Left renal cortex interstitium (tissue), 4 donors: Measurements from ENCODE around the gene MPEG1. TPM values are rescaled to one million over a fixed set of nuclear protein-coding genes. Genes with fewer than 3 reads are reported as not detected.
A peak's percentile ranks its signal among the peaks of the same experiment; 100 is the strongest.

ENCODE experiments used
- DNase-seq, 4 donors: peaks; one replicate each; pipeline ENCODE4 v3.0.0-alpha.2; 2013; ENCODE audit warnings: low read depth in 4 of 4, low spot score in 2 of 4, missing footprints in 1 of 4
- polyA plus RNA-seq, 4 donors: library from polyadenylated mRNA; unstranded; fragments of 120-200 nt; gene quantifications; one replicate each; pipeline ENCODE4 v1.2.1, GENCODE V29; 2013; ENCODE audit not compliant: insufficient read length in 4 of 4

MPEG1 gene
- polyA plus RNA-seq, 4 donors = 6.0 to 9.8 (median 8.1) TPM

DNA sequence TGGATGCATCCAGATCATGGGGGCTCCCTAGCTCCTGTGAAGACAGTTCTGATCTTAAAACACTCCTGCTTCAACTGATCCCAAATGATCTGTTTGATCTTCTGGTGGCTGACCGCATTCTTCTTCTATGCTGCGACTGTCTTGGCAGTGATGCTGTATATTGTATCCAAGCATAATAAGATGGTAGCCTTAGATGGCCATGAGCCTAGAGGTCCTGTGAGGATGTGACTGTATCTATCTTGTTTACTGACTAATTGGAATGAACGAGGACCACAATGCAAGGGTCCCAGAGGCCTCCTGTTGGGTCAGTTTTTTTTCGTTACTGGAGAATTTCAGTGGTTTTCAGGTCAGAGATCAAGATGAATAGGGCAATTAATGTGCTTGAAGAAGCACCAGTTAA, 7.1 kb upstream of the MPEG1 start:
- no peak for DNase-seq

DNA sequence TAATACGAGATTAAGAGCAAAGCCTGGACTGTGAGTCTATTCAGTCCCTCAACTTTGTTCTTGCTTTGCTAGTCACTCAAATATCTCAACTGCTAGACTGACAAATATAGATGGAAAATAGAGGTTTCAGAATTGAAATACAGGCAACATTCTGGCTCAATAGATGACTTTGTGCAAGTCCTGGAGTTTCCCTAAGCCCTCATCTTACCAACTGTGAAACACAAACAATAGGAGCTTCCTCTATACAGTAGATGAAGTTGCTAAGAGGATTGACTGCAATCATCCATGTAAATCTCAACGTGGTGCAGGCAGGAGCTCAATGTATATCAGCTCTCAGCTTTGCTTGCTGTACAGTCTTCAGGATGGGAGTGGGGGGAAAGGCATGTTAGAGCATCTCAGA, 6.2 kb upstream of the MPEG1 start:
- DNase-seq = no peak

DNA sequence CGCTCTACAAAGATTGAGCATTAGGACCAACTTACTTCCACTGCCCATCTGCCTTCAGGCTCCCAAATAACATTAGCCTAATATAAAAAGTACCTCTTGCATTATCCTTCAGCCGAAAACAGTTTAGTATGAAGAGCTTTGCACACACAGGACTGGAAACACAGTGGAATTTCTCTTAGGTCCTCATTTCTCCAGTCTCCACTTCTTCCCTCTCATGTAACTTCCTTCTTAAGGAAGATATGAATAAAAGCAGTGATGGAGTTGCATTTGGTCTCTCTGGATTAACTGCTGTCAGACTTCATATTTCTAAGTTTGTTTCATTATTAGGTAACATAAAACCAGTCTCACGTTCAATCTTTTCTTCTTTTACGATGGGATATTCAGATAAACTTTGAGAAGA, 5.6 kb upstream of the MPEG1 start:
- no peak for DNase-seq

DNA sequence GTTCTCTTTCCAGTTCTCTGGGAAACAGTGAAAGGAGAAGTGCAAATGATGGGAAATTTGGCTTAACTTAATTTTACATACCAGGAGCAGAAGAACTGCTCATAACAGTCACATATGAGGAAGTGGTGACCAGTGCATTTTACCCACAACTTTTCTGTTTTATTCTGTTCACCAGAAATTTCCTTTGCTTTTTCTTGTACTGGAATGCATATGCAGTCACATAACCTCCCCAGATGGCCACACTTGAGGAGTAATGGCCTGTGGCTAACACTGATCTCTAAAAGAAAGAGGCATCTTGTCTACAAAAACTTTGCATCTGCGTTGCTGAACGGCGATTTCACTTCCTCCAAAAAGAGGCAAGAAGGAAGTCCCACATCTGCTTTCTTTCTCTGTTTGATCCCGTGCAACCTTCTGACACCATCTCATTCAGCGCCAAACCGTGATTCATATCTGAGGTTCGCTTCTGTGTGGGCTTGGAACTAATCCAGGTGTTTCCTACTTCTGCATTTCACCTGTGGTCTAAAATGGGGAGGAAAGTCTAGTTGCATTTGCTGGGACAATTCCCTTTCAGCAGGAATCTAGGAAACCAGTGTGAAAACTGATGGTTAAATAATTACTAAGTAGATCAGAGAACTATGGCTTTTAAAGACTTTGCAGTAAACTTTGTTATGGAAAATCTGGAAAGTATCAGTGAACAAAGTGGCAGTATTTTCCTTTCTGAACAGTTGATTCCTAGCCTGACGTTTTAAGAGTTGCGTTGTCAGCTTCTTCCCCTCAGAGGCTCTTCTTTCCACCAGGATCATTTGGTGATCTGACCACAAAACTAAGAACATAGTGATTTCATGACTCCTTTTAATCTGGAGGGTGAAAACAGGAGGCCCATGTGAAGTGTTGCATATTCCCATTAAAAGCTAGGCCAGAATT, 4.2 kb upstream of the MPEG1 start:
- DNase-seq = no peak

DNA sequence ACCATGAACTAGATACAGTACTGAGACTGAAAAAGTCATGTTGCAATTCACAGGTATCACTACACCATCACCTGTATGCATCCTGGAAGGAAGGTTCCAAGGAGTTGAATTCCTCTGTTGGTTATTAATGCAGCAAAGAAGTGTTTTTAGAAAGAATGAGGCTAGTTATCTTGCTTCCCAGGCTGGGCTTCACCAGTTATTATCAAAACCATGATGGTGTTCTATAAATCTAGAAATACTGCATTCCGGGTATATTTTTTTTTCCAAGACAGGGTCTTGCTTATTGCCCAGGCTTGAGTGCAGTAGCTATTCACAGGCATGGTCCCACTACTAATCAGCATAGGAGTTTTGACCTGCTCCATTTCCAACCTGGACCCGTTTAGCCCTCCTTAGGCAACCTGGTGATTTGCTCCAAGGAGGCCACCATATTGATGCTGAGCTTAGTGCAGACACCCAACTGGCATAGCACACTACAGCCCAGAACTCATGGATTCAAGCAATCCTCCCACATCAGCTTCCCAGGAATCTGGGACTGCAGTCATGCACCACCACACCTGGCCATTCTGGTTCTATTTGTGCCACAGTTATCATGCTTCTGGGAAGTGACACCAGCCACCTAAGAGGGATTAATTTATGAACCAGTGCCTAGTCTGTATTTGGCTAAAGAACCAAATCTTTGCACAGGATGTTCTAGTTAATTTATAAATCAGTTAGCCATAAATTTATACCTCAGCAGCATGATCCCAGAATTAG, 1.6 kb upstream of the MPEG1 start:
- no peak for DNase-seq

GRCh38 chr11:59212222-59212621, 505 bp downstream of the MPEG1 start:
- DNase-seq = no peak

- DNase-seq = no peak
These were observed 3.8 kb downstream of the MPEG1 start for GRCh38 chr11:59208956-59209355.

- no peak for DNase-seq
These were observed 4.7 kb downstream of the MPEG1 start for GRCh38 chr11:59207988-59208451.

GRCh38 chr11:59206635-59207034, 6.1 kb downstream of the MPEG1 start:
- no peak for DNase-seq

DNA sequence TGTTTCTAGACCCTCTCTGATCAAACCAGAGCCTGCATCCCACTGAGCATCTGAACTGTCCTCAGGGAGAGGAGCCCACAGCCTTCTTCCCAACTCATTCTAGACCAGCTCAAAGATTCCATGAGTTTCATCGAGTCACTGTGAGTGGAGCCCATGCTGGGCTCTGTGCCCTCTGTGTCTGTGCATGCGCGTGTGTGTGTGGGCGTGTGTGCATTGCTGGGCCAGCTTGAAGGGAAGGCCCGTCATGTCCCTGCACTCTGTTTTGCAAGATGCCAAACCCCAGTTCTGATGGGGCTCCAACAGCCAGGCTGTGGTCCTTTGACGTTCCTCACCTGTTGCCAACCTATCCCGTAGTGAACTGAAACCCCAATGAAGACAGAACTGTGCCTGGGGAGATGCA, 7.1 kb downstream of the MPEG1 start:
- no peak for DNase-seq

GRCh38 chr11:59204746-59205145, 8.0 kb downstream of the MPEG1 start:
- no peak for DNase-seq

DNA sequence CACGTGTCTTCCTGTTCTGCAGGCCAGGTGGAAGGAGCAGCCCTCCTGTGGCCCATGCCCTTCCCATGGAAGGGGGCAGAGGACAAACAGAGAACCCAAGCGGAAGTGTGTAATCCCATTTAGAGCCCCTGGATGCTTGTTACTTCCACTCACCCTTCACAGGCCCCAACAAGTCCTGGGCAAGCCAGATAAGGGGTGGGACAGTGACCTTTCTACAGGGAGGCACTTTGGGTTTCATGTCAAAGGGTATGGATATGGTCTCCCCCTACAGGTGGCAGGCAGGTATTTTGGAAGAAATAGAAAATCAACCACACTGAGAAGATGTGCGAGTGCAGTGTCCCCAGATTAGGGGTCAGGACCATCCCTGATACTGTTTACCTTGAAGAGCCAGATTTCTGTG, 11.4 kb downstream of the MPEG1 start:
- DNase-seq = no peak

DNA sequence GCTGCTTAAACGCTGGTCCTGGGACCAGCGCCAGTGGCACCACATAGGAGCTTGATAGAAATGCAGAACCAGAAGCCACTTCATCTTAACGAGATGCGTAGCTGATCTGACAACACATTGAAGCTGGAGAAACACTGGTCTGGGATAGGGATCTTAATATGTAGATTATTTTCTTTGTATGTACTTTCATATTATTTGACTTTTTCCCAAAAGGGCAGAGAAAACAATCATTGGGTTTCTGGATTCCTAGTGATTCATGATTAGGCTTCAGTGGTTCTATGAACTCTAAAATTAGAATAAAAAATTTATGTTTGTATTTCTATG, 12.3 kb downstream of the MPEG1 start:
- DNase-seq = no peak

DNA sequence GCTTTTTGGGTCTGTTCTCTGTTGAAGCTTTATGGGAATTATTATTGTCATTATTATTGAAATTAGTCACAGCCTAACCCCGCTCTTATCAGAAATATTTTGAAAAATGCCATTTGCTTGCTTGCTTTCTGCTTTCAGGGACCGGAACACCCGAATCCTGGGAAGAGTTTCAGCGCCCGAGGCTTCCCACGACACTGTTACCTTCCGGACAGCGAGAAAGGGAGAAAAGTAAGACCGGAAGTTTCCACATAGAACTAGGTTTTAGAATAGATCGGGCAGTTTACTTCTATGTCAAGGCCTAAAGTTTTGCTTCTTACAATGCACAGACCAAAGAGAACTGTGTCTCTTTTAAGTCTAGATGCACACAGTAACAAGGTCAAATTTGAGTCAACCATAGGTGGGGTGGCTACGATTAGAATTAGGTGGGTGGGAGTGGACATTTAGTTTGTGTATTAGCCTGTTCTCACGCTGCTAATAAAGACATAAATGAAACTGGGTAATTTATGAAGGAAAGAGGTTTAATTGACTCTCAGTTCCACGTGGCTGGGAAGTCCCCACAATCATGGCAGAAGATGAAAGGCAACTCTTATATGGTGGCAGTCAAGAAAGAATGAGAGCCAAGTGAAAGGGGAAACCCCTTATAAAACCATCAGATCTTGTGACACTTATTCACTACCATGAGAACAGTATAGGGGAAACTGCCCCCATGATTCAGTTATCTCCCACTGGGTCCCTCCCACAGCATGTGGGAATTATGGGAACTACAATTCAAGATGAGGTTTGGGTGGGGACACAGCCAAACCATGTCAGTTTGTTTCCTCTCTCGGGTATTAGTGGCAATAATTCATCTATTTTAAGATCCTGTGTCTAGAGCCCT, 12.9 kb downstream of the MPEG1 start:
- no peak for DNase-seq

GRCh38 chr11:59198726-59199125, 14.0 kb downstream of the MPEG1 start:
- DNase-seq = no peak

GRCh38 chr11:59197991-59198390, 14.7 kb downstream of the MPEG1 start:
- peak in 1 of 4 donors; percentile 36 for DNase-seq

- DNase-seq = no peak
These were observed 15.9 kb downstream of the MPEG1 start for GRCh38 chr11:59196777-59197176.

DNA sequence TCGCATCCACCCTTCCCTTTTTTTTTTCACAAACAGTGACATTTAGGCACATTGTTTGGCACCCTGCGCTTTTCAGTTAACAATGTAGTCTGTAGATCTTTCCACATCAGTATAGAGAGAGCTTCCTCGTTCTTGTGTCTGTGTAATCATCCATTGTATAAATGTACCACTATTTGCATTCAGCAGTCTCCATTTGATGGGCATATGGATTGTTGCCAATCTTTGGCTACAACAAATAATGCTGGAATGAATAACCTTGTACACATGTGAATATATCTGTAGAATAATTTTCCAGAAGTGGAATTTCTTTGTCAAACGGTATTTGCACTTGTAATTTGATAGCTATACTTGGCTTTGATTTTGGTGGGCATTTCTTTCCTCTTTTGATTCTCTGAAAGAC, 17.1 kb downstream of the MPEG1 start:
- DNase-seq = no peak

- no peak for DNase-seq
These were observed 19.1 kb downstream of the MPEG1 start for GRCh38 chr11:59193587-59194130.

GRCh38 chr11:59192446-59193020, 20.2 kb downstream of the MPEG1 start:
- no peak for DNase-seq
